Measurements from ENCODE around the gene ITGB5.

The ITGB5 gene

DNA sequence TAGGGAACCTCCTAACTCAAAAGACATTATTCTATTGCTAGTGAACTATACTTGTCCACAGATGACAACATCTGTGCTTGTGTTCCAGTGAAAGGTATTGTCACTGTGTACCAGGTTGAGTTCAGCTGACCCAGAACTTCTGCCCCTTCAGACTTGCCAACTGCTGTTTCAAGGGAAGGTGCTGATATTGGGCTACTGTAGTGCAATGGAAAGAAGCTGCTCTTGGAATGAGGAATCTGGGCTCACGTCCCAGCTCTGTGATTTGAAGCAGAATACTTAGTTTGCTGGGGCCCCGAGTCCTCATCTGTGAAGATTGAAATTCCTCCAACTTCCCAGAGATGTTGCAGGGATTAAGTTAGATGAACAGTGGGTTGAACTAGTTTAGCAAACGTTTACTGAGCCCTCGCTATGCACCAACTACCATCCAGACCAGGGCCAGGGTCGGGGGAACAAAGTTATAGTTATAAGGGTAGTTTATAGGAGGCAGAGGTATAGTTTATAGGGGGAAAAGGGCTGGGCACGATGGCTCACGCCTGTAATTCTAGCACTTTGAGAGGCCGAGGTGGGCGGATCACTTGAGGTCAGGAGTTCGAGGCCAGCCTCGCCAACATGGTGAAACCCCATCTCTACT is 172.8 kb downstream of the ITGB5 start:
- DNase-seq (ENCODE audit: extremely low read depth, low read depth) = no peak
- TF ChIP-seq, protein P1, sequence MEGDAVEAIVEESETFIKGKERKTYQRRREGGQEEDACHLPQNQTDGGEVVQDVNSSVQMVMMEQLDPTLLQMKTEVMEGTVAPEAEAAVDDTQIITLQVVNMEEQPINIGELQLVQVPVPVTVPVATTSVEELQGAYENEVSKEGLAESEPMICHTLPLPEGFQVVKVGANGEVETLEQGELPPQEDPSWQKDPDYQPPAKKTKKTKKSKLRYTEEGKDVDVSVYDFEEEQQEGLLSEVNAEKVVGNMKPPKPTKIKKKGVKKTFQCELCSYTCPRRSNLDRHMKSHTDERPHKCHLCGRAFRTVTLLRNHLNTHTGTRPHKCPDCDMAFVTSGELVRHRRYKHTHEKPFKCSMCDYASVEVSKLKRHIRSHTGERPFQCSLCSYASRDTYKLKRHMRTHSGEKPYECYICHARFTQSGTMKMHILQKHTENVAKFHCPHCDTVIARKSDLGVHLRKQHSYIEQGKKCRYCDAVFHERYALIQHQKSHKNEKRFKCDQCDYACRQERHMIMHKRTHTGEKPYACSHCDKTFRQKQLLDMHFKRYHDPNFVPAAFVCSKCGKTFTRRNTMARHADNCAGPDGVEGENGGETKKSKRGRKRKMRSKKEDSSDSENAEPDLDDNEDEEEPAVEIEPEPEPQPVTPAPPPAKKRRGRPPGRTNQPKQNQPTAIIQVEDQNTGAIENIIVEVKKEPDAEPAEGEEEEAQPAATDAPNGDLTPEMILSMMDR (IDR thresholded peaks at IDR 0.05; ENCODE audit: low read depth, low read length, missing control alignments) = no peak
- no peak overlapping the region for H3K4me3 ChIP-seq (replicated peaks; ENCODE audit: low read depth, low read length)
